Sigmoid colon (tissue), 4 donors: ENCODE measurements around the gene GBP3.

Source experiments
- CTCF ChIP-seq, 4 experiments: fragments of 450-650 bp in 3 of 4; fragments of 200-600 bp in 1 of 4; IDR thresholded peaks; one replicate each; pipeline ENCODE4 v1.5.1; 2016 to 2019; ENCODE audit warnings: antibody characterized with exemption in 4 of 4, mild to moderate bottlenecking in 3 of 4, moderate library complexity in 2 of 4
- EP300 ChIP-seq, 4 donors: sonication (generic); formaldehyde crosslinking; IDR thresholded peaks; one replicate each; pipeline ENCODE4 v1.6.1; 2017; ENCODE audit warnings: antibody characterized with exemption in 4 of 4
- POLR2A ChIP-seq, 2 donors: fragments of 450-650 bp; IDR thresholded peaks; one replicate each; pipeline ENCODE4 v1.6.1; 2016; ENCODE audit warnings: antibody characterized with exemption in 2 of 2, mild to moderate bottlenecking in 2 of 2, moderate library complexity in 2 of 2
- POLR2AphosphoS5 ChIP-seq, 4 donors: sonication (generic); formaldehyde crosslinking; IDR thresholded peaks; one replicate each; pipeline ENCODE4 v1.6.1; 2017; ENCODE audit warnings: antibody characterized with exemption in 4 of 4

GRCh38 chr1:88973520-88974137 lies 49.0 kb downstream of the GBP3 start:
- TF ChIP-seq POLR2A (IDR thresholded peaks at IDR 0.05) (no peak), CTCF (IDR thresholded peaks at IDR 0.05) (peak; percentile 26 to 59 (median 48)), EP300 (IDR thresholded peaks at IDR 0.05) (no peak), POLR2AphosphoS5 (IDR thresholded peaks at IDR 0.05) (no peak)
